ENCODE results near the gene DBF4B. TPM values are rescaled to one million over a fixed set of nuclear protein-coding genes. Genes with fewer than 3 reads are reported as not detected.
"Not testable (repeated sequence)": the region's sequence is repeated elsewhere in the genome, so short reads cannot be mapped to it uniquely, and the experiment has no call there.

DBF4B gene
- total RNA-seq, 2 donors from 2014 or later, result 2.3 to 4.4 TPM

DNA sequence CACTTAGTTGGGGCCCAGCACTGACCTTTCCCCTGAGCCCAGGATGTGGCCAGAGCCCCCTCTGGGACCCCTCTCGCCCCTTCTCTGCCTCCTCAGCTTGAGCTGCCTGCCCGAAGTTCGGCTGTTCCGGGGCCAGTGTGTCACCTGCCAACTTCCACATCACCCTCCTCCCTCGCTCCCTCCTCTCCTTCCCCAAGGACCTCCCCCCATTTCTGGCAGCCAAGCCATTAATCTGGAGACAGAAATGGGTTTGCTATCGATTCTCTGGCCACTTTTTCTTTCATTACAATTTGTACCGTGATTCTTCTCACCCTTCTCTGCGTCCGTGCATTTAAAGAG is 41.5 kb downstream of the DBF4B start:
- Histone ChIP-seq H3K36me3 (no peaks in the 10 kb centered on the region), H3K9me3 (no peaks in the 10 kb centered on the region), H3K4me3 (peak overlapping the region; percentile 20 to 35), H3K27ac (peak overlapping the region; percentile 63 to 76), H3K4me1 (peaks cover 0 to 29% of the 10 kb centered on the region in 2 donors), H3K27me3 (no peaks in the 10 kb centered on the region)
- TF ChIP-seq, protein P1, sequence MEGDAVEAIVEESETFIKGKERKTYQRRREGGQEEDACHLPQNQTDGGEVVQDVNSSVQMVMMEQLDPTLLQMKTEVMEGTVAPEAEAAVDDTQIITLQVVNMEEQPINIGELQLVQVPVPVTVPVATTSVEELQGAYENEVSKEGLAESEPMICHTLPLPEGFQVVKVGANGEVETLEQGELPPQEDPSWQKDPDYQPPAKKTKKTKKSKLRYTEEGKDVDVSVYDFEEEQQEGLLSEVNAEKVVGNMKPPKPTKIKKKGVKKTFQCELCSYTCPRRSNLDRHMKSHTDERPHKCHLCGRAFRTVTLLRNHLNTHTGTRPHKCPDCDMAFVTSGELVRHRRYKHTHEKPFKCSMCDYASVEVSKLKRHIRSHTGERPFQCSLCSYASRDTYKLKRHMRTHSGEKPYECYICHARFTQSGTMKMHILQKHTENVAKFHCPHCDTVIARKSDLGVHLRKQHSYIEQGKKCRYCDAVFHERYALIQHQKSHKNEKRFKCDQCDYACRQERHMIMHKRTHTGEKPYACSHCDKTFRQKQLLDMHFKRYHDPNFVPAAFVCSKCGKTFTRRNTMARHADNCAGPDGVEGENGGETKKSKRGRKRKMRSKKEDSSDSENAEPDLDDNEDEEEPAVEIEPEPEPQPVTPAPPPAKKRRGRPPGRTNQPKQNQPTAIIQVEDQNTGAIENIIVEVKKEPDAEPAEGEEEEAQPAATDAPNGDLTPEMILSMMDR (IDR thresholded peaks at IDR 0.05), result no peak
- DNase-seq (ENCODE audit: low spot score), result no peak

DNA sequence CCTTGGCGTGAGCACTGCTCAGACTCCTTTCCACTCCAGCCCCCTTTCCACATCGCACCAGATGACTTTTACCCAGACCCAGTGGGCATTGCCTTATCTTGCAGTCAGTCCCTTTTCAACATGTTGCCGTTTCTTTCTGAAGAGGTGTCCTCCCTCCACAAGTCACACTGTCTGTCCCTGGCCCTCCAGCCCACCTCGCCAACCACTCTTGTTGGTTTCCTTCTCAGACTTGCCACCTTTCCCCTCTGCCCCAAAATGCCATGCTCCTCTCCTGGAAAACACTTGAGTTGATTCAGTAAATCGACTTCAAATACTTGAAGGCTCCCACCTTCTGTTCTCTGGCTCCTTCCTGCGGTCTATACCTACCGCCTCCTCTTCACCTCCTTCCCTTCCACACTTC is 42.9 kb downstream of the DBF4B start:
- Histone ChIP-seq H3K27me3 (no peaks in the 10 kb centered on the region), H3K36me3 (no peaks in the 10 kb centered on the region), H3K4me1 (peaks cover 0 to 29% of the 10 kb centered on the region in 2 donors), H3K4me3 (no peak overlapping the region), H3K9me3 (no peaks in the 10 kb centered on the region), H3K27ac (peak overlapping the region; percentile 63 to 76)
- DNase-seq (ENCODE audit: low spot score), result no peak
- TF ChIP-seq, protein P1 (IDR thresholded peaks at IDR 0.05), result no peak

DNA sequence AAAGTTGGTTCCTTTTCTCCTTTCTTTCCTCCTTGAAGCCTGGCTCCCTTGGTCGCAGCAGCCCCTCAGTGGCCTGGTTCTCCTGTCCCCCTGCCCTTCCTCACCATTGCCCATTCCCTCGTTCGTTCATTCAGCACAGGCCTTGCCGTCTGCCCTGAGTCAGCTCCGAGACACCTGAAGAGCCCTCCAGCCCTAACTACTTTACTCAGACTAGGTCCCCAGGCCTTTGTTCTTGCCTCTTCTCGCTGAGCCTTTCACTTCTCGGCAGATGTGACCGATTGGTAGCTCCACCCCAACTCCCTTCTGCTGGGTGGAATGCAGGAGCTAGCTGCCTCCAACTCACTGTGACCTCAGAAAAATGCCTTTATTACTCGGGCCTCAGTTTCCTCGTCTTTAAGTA is 43.3 kb downstream of the DBF4B start:
- TF ChIP-seq, protein P1 (IDR thresholded peaks at IDR 0.05), result no peak
- DNase-seq (ENCODE audit: low spot score), result no peak

DNA sequence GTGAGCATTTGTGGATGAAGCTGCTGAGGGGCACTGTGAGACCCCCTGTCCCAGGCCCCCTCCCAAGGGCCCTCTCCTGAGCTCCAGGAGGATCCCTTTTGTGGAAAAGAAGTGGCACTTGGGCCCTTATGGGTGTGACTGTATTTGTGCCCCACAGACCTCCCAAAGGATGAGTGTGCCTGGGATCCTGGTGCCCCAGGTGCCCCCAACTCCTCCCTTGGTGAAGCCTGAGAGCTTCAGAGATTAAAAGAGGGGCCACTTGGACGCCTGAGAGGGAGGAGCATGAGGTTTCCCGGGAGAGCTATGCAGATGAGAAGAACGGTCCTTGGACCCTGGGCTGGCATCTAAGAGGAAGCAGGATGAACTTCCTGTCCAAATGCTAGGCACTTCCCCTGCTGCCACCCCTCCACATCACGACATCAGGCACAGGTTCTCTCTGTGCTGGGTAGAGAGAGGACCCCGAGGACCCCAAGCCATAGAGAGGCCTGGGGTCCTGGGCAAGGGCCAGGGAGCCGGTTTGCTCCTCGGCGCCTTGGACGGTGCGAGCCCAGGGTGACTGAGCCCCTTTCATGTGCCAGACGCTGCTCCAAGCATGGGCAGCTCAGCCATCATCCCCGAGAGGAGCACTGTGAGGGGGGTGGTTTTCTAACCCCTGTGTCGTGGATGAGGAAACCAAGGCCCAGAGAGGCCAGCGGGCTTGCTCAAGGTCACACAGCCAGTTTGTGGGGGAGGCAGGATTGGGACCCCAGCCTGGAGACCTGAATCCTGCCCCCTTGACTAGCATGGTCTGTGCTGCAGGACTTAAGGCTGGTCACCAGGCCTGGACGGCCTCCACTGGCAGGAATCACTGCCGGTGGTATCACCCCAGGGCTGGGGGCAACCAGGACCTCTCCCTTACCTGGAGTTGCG is 44.7 kb downstream of the DBF4B start:
- no peaks in the 10 kb centered on the region for H3K27me3 ChIP-seq
- peaks cover 0 to 32% of the 10 kb centered on the region in 2 donors for H3K4me1 ChIP-seq
- H3K36me3 ChIP-seq, result no peaks in the 10 kb centered on the region
- no peaks in the 10 kb centered on the region for H3K9me3 ChIP-seq
- H3K4me3 ChIP-seq, result no peak overlapping the region
- TF ChIP-seq, protein P1 (IDR thresholded peaks at IDR 0.05), result no peak
- no peak overlapping the region for H3K27ac ChIP-seq
- DNase-seq (ENCODE audit: low spot score), result no peak

More for the DNA sequence above, 43.3 kb downstream of the DBF4B start:
- Histone ChIP-seq H3K4me1 (peaks cover 0 to 29% of the 10 kb centered on the region in 2 donors), H3K27me3 (no peaks in the 10 kb centered on the region), H3K9me3 (no peaks in the 10 kb centered on the region), H3K4me3 (no peak overlapping the region), H3K36me3 (no peaks in the 10 kb centered on the region), H3K27ac (no peak overlapping the region)

DNA sequence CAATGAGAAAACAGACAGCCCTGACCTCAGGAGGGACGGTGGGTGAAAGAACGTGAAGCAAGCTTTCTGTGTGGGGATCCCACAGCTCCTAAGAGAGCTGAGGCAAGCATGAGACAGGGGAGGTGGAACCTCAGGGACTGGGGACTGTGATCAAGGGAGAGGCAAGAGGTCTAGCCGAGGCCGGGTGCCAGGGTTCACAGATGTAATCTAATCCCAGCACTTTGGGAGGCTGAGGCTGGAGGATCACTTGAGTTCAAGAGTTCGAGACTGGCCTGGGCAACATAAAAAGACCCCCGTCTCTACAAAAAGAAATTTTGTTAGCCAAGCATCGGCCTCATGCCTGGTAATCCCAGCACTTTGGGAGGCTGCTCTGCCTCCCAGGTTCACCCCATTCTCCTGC is 45.8 kb downstream of the DBF4B start:
- no peak for DNase-seq (ENCODE audit: low spot score)

DNA sequence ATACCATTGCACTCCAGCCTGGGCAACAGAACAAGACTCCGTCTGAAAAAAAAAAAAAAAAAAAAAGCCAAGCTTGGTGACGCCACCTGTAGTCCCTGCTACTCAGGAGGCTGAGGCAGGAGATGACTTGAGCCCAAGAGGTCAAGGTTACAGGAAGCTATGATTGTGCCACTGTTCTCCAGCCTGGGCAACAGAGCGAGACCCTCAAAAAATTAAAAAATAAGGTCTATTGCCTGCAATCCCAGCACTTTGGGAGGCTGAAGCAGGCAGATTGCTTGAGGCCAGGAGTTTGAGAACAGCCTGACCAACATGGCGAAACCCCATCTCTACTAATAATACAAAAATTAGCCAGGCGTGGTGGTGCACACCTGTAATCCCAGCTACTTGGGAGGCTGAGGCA is 46.7 kb downstream of the DBF4B start:
- H3K36me3 ChIP-seq; H3K9me3 ChIP-seq; H3K4me3 ChIP-seq; DNase-seq (ENCODE audit: low spot score); H3K27me3 ChIP-seq; H3K27ac ChIP-seq: not testable (repeated sequence)
- H3K4me1 ChIP-seq, result peaks cover 0 to 29% of the 10 kb centered on the region in 2 donors

More for the DNA sequence above, 45.8 kb downstream of the DBF4B start:
- Histone ChIP-seq H3K27ac (no peak overlapping the region), H3K36me3 (no peaks in the 10 kb centered on the region), H3K27me3 (peaks cover 0 to 2% of the 10 kb centered on the region in 2 donors), H3K4me3 (no peak overlapping the region), H3K4me1 (peaks cover 0 to 29% of the 10 kb centered on the region in 2 donors), H3K9me3 (no peaks in the 10 kb centered on the region)
- TF ChIP-seq, protein P1 (IDR thresholded peaks at IDR 0.05), result no peak

Data from right atrium auricular region (tissue), 2 donors.